ENCODE measurements around the gene ALPL. TPM values are rescaled to one million over a fixed set of nuclear protein-coding genes. Genes with fewer than 3 reads are reported as not detected.

Gene ALPL
- total RNA-seq, 3 donors from 2014 or later: 2.9 to 98.0 (median 17.4) TPM

- Histone ChIP-seq H3K9me3 (peaks cover 0 to 3% of the 10 kb centered on the region in 2 donors), H3K27ac (no peak overlapping the region), H3K27me3 (no peaks in the 10 kb centered on the region), H3K36me3 (no peaks in the 10 kb centered on the region), H3K4me3 (no peak overlapping the region), H3K4me1 (peaks cover 0 to 4% of the 10 kb centered on the region in 2 donors)
- intact Hi-C loops (cut with DNase I; ENCODE audit: low total_unique reads): loop anchor here (10.0 kb wide), 1 partner anchor 56 kb away; no protein-coding TSS in a partner anchor
- no peak for DNase-seq (ENCODE audit: low spot score in 2 of 2)
- TF ChIP-seq, protein P1, sequence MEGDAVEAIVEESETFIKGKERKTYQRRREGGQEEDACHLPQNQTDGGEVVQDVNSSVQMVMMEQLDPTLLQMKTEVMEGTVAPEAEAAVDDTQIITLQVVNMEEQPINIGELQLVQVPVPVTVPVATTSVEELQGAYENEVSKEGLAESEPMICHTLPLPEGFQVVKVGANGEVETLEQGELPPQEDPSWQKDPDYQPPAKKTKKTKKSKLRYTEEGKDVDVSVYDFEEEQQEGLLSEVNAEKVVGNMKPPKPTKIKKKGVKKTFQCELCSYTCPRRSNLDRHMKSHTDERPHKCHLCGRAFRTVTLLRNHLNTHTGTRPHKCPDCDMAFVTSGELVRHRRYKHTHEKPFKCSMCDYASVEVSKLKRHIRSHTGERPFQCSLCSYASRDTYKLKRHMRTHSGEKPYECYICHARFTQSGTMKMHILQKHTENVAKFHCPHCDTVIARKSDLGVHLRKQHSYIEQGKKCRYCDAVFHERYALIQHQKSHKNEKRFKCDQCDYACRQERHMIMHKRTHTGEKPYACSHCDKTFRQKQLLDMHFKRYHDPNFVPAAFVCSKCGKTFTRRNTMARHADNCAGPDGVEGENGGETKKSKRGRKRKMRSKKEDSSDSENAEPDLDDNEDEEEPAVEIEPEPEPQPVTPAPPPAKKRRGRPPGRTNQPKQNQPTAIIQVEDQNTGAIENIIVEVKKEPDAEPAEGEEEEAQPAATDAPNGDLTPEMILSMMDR (IDR thresholded peaks at IDR 0.05): no peak
- TF ChIP-seq POLR2A (IDR thresholded peaks at IDR 0.05): no peak
- TF ChIP-seq POLR2AphosphoS5 (IDR thresholded peaks at IDR 0.05): no peak
Measured at GRCh38 chr1:21570885-21571284, 61.7 kb downstream of the ALPL start.

DNA sequence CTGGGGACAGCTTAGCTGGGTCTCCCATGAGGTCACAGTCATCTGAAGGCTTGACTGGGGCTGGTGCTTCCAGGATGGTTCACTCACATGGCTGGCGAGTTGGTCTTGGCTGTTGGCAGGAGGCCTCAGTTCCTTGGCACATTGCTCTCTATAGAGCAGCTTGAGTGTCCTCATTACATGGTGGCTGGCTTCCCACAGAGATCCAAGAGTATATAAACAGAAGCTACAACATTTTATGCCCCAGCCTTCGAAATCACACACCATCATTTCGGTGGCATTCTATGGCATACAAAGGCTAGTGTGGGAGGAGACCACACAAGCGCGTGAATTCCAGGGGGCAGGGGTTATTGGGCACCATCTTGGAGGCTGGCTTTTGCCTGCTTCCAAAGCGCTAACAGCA lies 63.0 kb downstream of the ALPL start:
- no peak for TF ChIP-seq POLR2AphosphoS5 (IDR thresholded peaks at IDR 0.05)
- no peak for TF ChIP-seq POLR2A (IDR thresholded peaks at IDR 0.05)
- TF ChIP-seq, protein P1 (IDR thresholded peaks at IDR 0.05): no peak
- Histone ChIP-seq H3K4me3 (no peak overlapping the region), H3K27me3 (no peaks in the 10 kb centered on the region), H3K4me1 (peaks cover 0 to 4% of the 10 kb centered on the region in 2 donors), H3K27ac (no peak overlapping the region), H3K9me3 (peaks cover 0 to 3% of the 10 kb centered on the region in 2 donors), H3K36me3 (no peaks in the 10 kb centered on the region)
- intact Hi-C loops (cut with DNase I; ENCODE audit: low total_unique reads): loop anchor here (10.0 kb wide), 1 partner anchor 57 kb away; no protein-coding TSS in a partner anchor
- no peak for DNase-seq (ENCODE audit: low spot score in 2 of 2)

GRCh38 chr1:21572735-21573277 lies 63.6 kb downstream of the ALPL start:
- Histone ChIP-seq H3K4me1 (peaks cover 0 to 4% of the 10 kb centered on the region in 2 donors), H3K27me3 (no peaks in the 10 kb centered on the region), H3K36me3 (no peaks in the 10 kb centered on the region), H3K4me3 (no peak overlapping the region), H3K27ac (no peak overlapping the region), H3K9me3 (peaks cover 0 to 3% of the 10 kb centered on the region in 2 donors)
- no peak for DNase-seq (ENCODE audit: low spot score in 2 of 2)
- TF ChIP-seq, protein P1 (IDR thresholded peaks at IDR 0.05): no peak
- TF ChIP-seq POLR2AphosphoS5 (IDR thresholded peaks at IDR 0.05): no peak
- no peak for TF ChIP-seq POLR2A (IDR thresholded peaks at IDR 0.05)
- intact Hi-C loops (cut with DNase I; ENCODE audit: low total_unique reads): loop anchor here (10.0 kb wide), 1 partner anchor 58 kb away; no protein-coding TSS in a partner anchor

DNA sequence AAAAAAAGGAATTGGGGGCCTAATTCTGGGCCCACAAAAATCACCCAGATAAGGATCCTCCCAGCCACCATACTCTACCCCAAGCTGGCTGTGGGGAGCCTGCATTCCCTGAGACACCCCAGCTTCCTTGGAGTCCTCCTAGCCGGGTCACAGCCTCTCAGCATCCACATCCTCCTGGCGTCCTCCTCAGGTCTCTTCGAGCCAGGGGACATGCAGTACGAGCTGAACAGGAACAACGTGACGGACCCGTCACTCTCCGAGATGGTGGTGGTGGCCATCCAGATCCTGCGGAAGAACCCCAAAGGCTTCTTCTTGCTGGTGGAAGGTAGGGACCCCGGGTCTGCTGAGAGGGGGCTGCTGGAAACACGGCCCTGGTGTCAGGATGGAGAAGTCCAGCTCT lies 64.3 kb downstream of the ALPL start:
- Histone ChIP-seq H3K4me3 (no peak overlapping the region), H3K27ac (peak overlapping the region in 1 of 2 donors; percentile 58), H3K27me3 (no peaks in the 10 kb centered on the region), H3K4me1 (peaks cover 0 to 4% of the 10 kb centered on the region in 2 donors), H3K36me3 (no peaks in the 10 kb centered on the region), H3K9me3 (peaks cover 0 to 3% of the 10 kb centered on the region in 2 donors)
- no peak for TF ChIP-seq POLR2AphosphoS5 (IDR thresholded peaks at IDR 0.05)
- intact Hi-C loops (cut with DNase I; ENCODE audit: low total_unique reads): loop anchor here (10.0 kb wide), 1 partner anchor 59 kb away; no protein-coding TSS in a partner anchor
- no peak for DNase-seq (ENCODE audit: low spot score in 2 of 2)

GRCh38 chr1:21573971-21574465 lies 64.8 kb downstream of the ALPL start:
- peak; percentile 85 to 86 for DNase-seq (ENCODE audit: low spot score in 2 of 2)
- no peaks in the 10 kb centered on the region for H3K27me3 ChIP-seq
- no peaks in the 10 kb centered on the region for H3K36me3 ChIP-seq
- peak overlapping the region in 2 of 3 donors; percentile 23 to 37 for H3K4me3 ChIP-seq
- peaks cover 0 to 3% of the 10 kb centered on the region in 2 donors for H3K9me3 ChIP-seq
- TF ChIP-seq POLR2AphosphoS5 (IDR thresholded peaks at IDR 0.05): peak in 2 of 3 donors; percentile 22 to 49
- TF ChIP-seq, protein P1 (IDR thresholded peaks at IDR 0.05): peak in 2 of 3 donors; percentile 57 to 64
- no peak for TF ChIP-seq POLR2A (IDR thresholded peaks at IDR 0.05)
- H3K4me1 ChIP-seq: peaks cover 0 to 4% of the 10 kb centered on the region in 2 donors
- peak overlapping the region; percentile 64 to 72 for H3K27ac ChIP-seq
- intact Hi-C loops (cut with DNase I; ENCODE audit: low total_unique reads): loop anchor here (10.0 kb wide), 1 partner anchor 59 kb away; no protein-coding TSS in a partner anchor

All from breast epithelium (tissue), 4 donors.